Measurements from ENCODE around the gene KRTAP10-7.
"Not testable (repeated sequence)": the region's sequence is repeated elsewhere in the genome, so short reads cannot be mapped to it uniquely, and the experiment has no call there.

GRCh38 chr21:44627181-44627822 lies 26.9 kb downstream of the KRTAP10-7 start:
- TF ChIP-seq FOXP1 (CRISPR knock-in tag; IDR thresholded peaks at IDR 0.05); ARID2 (IDR thresholded peaks at IDR 0.05); JUND (IDR thresholded peaks at IDR 0.05; ENCODE audit: borderline replicate concordance, low read depth, low read length); JUND (tag; IDR thresholded peaks at IDR 0.05; ENCODE audit: borderline replicate concordance, low read depth, low read length): not testable (repeated sequence)
- TF ChIP-seq, protein P1, sequence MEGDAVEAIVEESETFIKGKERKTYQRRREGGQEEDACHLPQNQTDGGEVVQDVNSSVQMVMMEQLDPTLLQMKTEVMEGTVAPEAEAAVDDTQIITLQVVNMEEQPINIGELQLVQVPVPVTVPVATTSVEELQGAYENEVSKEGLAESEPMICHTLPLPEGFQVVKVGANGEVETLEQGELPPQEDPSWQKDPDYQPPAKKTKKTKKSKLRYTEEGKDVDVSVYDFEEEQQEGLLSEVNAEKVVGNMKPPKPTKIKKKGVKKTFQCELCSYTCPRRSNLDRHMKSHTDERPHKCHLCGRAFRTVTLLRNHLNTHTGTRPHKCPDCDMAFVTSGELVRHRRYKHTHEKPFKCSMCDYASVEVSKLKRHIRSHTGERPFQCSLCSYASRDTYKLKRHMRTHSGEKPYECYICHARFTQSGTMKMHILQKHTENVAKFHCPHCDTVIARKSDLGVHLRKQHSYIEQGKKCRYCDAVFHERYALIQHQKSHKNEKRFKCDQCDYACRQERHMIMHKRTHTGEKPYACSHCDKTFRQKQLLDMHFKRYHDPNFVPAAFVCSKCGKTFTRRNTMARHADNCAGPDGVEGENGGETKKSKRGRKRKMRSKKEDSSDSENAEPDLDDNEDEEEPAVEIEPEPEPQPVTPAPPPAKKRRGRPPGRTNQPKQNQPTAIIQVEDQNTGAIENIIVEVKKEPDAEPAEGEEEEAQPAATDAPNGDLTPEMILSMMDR (IDR thresholded peaks at IDR 0.05 in 2 of 3, conservative IDR thresholded peaks at IDR 0.05 in 1 of 3; ENCODE audit: insufficient read depth in 2 of 3, low read depth in 1 of 3, low read length in 3 of 3), result not testable (repeated sequence)
- TF ChIP-seq, protein P2, sequence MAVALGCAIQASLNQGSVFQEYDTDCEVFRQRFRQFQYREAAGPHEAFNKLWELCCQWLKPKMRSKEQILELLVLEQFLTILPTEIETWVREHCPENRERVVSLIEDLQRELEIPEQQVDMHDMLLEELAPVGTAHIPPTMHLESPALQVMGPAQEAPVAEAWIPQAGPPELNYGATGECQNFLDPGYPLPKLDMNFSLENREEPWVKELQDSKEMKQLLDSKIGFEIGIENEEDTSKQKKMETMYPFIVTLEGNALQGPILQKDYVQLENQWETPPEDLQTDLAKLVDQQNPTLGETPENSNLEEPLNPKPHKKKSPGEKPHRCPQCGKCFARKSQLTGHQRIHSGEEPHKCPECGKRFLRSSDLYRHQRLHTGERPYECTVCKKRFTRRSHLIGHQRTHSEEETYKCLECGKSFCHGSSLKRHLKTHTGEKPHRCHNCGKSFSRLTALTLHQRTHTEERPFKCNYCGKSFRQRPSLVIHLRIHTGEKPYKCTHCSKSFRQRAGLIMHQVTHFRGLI (CRISPR knock-in tag; IDR thresholded peaks at IDR 0.05), result not testable (repeated sequence)
